HG03039 (cell line): ENCODE results near the gene AOX1.
"Not testable (repeated sequence)": the region's sequence is repeated elsewhere in the genome, so short reads cannot be mapped to it uniquely, and the experiment has no call there.

Source experiments
- ATAC-seq: cut with Tn5 transposase; IDR thresholded peaks from one replicate; pipeline ENCODE4 v1.9.1; 2021; ENCODE audit warnings: mild to moderate bottlenecking, moderate library complexity; ENCODE audit not compliant: unreplicated experiment

AOX1 gene

GRCh38 chr2:200664770-200665494, 79.1 kb downstream of the AOX1 start:
- ATAC-seq = no peak

GRCh38 chr2:200665626-200666453, 80.0 kb downstream of the AOX1 start:
- no peak for ATAC-seq

- ATAC-seq = no peak
These were observed 81.6 kb downstream of the AOX1 start for GRCh38 chr2:200667413-200667812.

GRCh38 chr2:200668478-200668877, 82.7 kb downstream of the AOX1 start:
- no peak for ATAC-seq

GRCh38 chr2:200669308-200669707, 83.5 kb downstream of the AOX1 start:
- no peak for ATAC-seq

GRCh38 chr2:200670313-200670712, 84.5 kb downstream of the AOX1 start:
- ATAC-seq = no peak

- no peak for ATAC-seq
These were observed 84.9 kb downstream of the AOX1 start for GRCh38 chr2:200670751-200671150.

- ATAC-seq = no peak
These were observed 87.4 kb downstream of the AOX1 start for GRCh38 chr2:200673191-200673590.

GRCh38 chr2:200674837-200675236, 89.0 kb downstream of the AOX1 start:
- ATAC-seq = no peak

- no peak for ATAC-seq
These were observed 91.4 kb downstream of the AOX1 start for GRCh38 chr2:200677171-200677570.

GRCh38 chr2:200677721-200678532, 92.1 kb downstream of the AOX1 start:
- no peak for ATAC-seq

- ATAC-seq = no peak
These were observed 93.3 kb downstream of the AOX1 start for GRCh38 chr2:200679127-200679526.

- ATAC-seq = no peak
These were observed 93.7 kb downstream of the AOX1 start for GRCh38 chr2:200679535-200679934.

- ATAC-seq = no peak
These were observed 95.9 kb downstream of the AOX1 start for GRCh38 chr2:200681697-200682096.

GRCh38 chr2:200682407-200682806, 96.6 kb downstream of the AOX1 start:
- ATAC-seq = not testable (repeated sequence)

- ATAC-seq = no peak
These were observed 102.4 kb downstream of the AOX1 start for GRCh38 chr2:200687922-200688920.

- no peak for ATAC-seq
These were observed 103.3 kb downstream of the AOX1 start for GRCh38 chr2:200689115-200689514.

GRCh38 chr2:200693836-200694470, 108.1 kb downstream of the AOX1 start:
- ATAC-seq = no peak

- ATAC-seq = no peak
These were observed 109.4 kb downstream of the AOX1 start for GRCh38 chr2:200695191-200695590.

GRCh38 chr2:200695601-200696000, 109.8 kb downstream of the AOX1 start:
- no peak for ATAC-seq
